Breast epithelium (tissue), 4 donors: ENCODE measurements around the gene MCM3. TPM values are rescaled to one million over a fixed set of nuclear protein-coding genes. Genes with fewer than 3 reads are reported as not detected.

Source experiments
- DNase-seq, 2 donors: peaks; one replicate each; pipeline ENCODE4 v3.0.0-alpha.2; 2019; ENCODE audit warnings: low spot score in 2 of 2
- H3K27ac ChIP-seq, 2 donors: fragments of 200-600 bp; sonication (generic) in 1 of 2; one replicate each; pipeline ENCODE4 v1.5.1; 2016 to 2019; ENCODE audit warnings: mild to moderate bottlenecking in 1 of 2
- H3K27me3 ChIP-seq, 2 donors: fragments of 200-600 bp; sonication (generic) in 1 of 2; one replicate each; pipeline versions ENCODE4 v1.5.1 to v1.6.0; 2017 to 2019; ENCODE audit warnings: control low read depth in 1 of 2, mild to moderate bottlenecking in 1 of 2
- H3K36me3 ChIP-seq: fragments of 200-600 bp; one replicate; pipeline ENCODE4 v1.5.1; 2019
- H3K4me1 ChIP-seq, 2 donors: fragments of 200-600 bp; sonication (generic); one replicate each; pipeline ENCODE4 v1.5.1; 2016 to 2019; ENCODE audit warnings: control low read depth in 1 of 2
- H3K4me3 ChIP-seq, 3 donors: fragments of 200-600 bp; sonication (generic); 1 replicate in 2 of 3; 2 replicates in 1 of 3; pipeline ENCODE4 v1.5.1; 2016 to 2019; ENCODE audit warnings: mild to moderate bottlenecking in 3 of 3, moderate library complexity in 2 of 3
- H3K9me3 ChIP-seq, 2 donors: fragments of 200-600 bp; sonication (generic) in 1 of 2; one replicate each; pipeline ENCODE4 v1.5.1; 2016 to 2019; ENCODE audit warnings: control low read depth in 1 of 2
- POLR2A ChIP-seq: fragments of 450-650 bp; IDR thresholded peaks from one replicate; pipeline ENCODE4 v1.6.1; 2016; ENCODE audit warnings: antibody characterized with exemption, mild to moderate bottlenecking, moderate library complexity
- POLR2AphosphoS5 ChIP-seq, 3 donors: sonication (generic); formaldehyde crosslinking; IDR thresholded peaks; one replicate each; pipeline ENCODE4 v1.6.1; 2017; ENCODE audit warnings: antibody characterized with exemption in 3 of 3
- intact Hi-C: fragments of 100-400 bp; cut with DNase I; formaldehyde crosslinking; loops from one replicate; pipeline ENCODE4 v1.15.1; 2023; ENCODE audit warnings: low total_unique reads
- total RNA-seq, 3 donors: library from RNA; depleted of rRNA; stranded (reverse); fragments of >200 nt; gene quantifications; one replicate each; pipeline ENCODE4 v1.1.0, GENCODE V29; 2016
- TF ChIP-seq, protein P1 (sequence below), 3 donors: fragments of 450-650 bp; IDR thresholded peaks; one replicate each; pipeline ENCODE4 v1.5.1; 2016 to 2017; ENCODE audit warnings: antibody characterized with exemption in 3 of 3, mild to moderate bottlenecking in 3 of 3, moderate library complexity in 3 of 3

MCM3 gene
- total RNA-seq, 3 donors from 2014 or later: 31.2 to 44.5 (median 43.3) TPM

DNA sequence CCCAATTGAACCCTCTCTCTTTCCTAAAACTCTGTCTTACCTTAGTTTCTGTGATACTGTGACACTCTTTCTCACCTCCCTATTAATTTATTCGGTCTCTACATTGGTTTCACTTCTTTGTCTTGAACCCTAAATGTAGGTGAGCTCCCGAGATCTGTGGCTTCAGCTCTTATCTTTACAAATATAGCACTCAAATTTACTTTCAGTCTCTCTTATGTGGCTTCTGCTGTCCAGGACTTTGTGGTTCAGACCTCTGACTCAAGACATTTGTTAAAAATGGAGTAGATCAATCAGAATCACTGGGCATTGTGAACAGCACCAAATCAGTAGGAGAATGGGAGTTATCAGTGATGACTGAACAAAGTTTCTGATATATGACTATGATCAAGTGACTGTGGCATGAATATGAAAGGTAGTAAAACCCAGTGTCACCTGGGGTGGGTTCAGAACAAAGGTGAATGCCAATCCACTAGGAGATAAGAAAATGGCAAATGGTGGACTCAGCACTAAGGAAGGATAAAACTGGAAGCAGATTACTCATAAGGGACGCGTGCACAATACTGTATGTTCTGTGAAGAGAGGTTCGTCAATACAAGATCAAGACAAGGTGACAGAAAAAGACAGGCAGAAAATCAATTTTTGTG lies 67.5 kb downstream of the MCM3 start:
- Histone ChIP-seq H3K27me3 (no peaks in the 10 kb centered on the region), H3K36me3 (no peaks in the 10 kb centered on the region), H3K27ac (no peak overlapping the region), H3K9me3 (no peaks in the 10 kb centered on the region), H3K4me1 (no peaks in the 10 kb centered on the region), H3K4me3 (no peak overlapping the region)
- TF ChIP-seq POLR2AphosphoS5 (IDR thresholded peaks at IDR 0.05): no peak
- TF ChIP-seq, protein P1, sequence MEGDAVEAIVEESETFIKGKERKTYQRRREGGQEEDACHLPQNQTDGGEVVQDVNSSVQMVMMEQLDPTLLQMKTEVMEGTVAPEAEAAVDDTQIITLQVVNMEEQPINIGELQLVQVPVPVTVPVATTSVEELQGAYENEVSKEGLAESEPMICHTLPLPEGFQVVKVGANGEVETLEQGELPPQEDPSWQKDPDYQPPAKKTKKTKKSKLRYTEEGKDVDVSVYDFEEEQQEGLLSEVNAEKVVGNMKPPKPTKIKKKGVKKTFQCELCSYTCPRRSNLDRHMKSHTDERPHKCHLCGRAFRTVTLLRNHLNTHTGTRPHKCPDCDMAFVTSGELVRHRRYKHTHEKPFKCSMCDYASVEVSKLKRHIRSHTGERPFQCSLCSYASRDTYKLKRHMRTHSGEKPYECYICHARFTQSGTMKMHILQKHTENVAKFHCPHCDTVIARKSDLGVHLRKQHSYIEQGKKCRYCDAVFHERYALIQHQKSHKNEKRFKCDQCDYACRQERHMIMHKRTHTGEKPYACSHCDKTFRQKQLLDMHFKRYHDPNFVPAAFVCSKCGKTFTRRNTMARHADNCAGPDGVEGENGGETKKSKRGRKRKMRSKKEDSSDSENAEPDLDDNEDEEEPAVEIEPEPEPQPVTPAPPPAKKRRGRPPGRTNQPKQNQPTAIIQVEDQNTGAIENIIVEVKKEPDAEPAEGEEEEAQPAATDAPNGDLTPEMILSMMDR (IDR thresholded peaks at IDR 0.05): no peak
- TF ChIP-seq POLR2A: no peak
- DNase-seq: no peak
- intact Hi-C loops: no loop called here

DNA sequence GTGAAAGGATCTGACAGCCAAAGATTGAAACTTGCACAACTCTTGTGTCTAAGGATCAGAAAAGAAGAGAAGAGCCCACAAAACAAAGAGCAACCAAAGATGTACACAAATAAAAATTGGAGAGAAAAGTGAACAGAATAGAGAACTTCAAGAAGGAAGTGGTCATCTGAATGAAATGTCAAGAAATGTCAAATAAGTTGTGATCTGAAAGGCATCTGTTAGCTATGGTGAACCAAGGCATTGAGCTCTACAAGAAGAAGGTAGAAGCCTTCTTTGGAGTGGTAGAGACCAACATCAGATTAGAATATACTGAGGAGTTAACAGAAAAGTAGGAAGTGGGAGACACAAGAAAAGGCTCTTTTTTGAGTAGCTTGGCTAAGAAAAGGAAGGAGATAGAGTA lies 68.8 kb downstream of the MCM3 start:
- Histone ChIP-seq H3K27me3 (no peaks in the 10 kb centered on the region), H3K4me1 (no peaks in the 10 kb centered on the region), H3K9me3 (no peaks in the 10 kb centered on the region), H3K4me3 (no peak overlapping the region), H3K36me3 (no peaks in the 10 kb centered on the region), H3K27ac (no peak overlapping the region)
- intact Hi-C loops: no loop called here
- DNase-seq: no peak
- no peak for TF ChIP-seq POLR2AphosphoS5 (IDR thresholded peaks at IDR 0.05)
- TF ChIP-seq, protein P1 (IDR thresholded peaks at IDR 0.05): no peak
- no peak for TF ChIP-seq POLR2A

Other genes with a start within 250 kb of the MCM3 start
- 1 to 10 TPM in 1 of 3 donors, under 1 TPM in 2; 0.44 to 1.1 (median 0.66) TPM for gene PKHD1, start 197.1 kb downstream of the MCM3 start, total RNA-seq
- gene IL17A, start 98.4 kb downstream of the MCM3 start, total RNA-seq: not detected
- gene IL17F, start 40.2 kb downstream of the MCM3 start, total RNA-seq: not detected
- gene PAQR8, start 77.4 kb upstream of the MCM3 start, total RNA-seq: 1 to 10 TPM; 4.0 to 4.6 (median 4.3) TPM
- 10 to 100 TPM; 26.2 to 55.8 (median 36.7) TPM for gene EFHC1, start 135.6 kb upstream of the MCM3 start, total RNA-seq